NCI-H226 (cell line): ENCODE results near the gene C19orf33.
A peak's percentile ranks its signal among the peaks of the same experiment; 100 is the strongest.

ENCODE experiments used
- DNase-seq: peaks from one replicate; pipeline ENCODE4 v3.0.0-alpha.2; 2015

The C19orf33 gene

DNA sequence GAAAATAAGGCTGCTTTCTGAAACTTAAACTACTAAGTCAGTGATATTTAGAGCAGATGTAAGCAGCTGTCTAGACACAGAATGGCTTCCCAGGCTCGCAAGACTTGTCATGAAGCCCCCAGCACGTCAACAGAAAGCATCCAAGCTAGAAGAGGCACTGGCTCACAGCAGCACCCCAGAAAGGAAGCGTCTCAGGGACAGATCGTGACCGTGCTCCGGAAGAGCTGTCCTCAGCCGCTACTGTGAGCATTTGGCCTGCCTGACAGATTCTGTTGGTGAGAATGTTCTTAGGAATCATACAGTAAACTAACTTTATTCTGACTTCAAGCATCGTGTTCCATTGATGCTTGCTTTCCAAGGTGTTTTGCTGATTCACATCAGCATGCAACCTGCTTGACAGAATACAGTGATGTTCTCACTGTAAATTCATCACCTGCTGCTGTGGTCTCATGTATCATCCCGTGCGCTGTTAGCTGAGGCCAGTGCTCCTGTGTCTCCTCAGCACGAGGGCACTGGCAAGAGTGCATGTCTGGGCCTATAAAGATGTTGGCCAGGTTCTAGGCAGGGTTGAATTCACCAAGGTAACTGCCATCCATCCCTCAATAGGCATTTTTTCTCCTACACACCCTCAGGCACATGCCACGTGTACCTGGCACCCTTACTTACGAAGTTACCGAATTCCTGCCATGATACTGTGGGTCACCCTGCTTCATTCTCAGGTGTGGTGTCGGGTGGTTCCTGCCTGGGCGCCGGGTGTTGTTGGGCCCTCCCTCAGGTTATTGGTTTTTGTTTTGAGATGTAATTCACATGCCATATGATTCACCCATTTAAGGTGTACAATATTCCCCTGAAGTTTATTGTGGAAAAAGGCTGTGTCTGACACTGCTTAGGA lies 23.8 kb upstream of the C19orf33 start:
- no peak for DNase-seq

DNA sequence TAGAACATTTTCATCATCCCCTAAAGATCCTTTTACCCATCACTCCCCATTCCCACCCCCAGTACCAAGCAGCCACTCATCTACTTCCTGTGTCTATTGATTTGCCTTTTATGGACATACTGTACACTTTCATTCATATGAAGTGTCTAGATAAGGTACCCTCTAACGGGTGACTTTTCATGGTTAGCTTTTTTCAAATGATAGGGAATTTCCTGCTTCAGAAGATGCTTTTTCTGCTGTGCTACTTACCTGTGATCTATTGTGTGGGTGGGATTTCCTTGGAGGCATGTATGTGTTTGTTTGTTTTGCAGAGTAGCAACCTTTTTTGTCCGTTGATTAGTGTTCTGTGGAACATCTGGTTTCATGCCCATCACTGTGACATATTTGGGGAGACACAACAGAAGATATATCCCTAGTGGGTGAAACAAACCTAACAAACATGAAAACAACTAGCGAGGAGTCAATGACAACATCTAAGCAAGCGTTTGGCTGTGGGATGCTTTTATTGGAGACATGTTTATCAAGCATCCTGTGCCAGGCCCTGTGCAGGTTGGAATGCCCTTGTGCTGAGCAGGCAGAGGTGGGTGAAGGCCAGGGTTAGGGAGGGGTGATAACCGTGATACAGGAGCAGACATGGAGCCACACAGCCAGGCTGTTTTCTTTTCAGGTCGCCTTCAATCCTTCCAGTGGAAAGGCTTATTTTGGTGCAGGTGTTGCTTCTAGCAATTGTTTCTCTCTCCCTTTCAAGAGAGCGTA lies 22.1 kb upstream of the C19orf33 start:
- DNase-seq = no peak

DNA sequence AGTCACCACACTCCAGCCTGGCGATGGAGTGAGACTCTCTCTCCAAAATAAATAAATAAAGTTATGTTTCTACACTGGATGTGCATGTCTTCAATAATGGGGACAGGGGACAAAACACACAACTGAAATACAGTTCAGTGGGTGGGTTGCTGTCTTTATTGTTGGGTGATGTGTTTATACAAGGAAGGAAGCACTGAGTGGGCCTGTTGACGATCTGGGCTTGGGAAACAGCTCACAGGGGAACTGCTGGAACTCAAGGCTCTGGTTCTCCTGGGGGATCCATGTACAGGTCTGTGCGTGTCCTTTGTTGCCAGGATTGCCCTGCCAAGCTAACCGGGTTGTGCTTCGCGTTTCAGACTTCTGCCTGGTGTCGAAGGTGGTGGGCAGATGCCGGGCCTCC lies 20.8 kb upstream of the C19orf33 start:
- no peak for DNase-seq

DNA sequence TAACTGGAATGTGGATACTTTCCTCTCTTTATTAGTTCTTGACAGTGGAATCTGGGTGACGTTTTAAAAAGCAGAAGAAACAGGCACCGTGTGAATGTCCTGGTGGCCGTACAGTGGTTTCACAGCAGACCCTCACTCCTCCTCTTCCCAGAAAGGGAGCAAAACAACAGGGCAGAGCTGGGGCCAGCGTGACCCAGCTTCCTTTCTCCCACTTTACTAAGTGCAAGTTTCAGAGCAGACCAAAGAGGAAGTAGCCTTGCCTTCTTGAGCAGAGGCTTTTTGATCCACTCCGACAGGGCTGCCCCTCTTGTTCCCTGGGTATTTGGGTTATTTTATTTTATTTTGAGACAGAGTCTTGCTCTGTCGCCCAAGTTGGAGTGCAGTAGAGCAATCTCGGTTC lies 19.6 kb upstream of the C19orf33 start:
- no peak for DNase-seq

DNA sequence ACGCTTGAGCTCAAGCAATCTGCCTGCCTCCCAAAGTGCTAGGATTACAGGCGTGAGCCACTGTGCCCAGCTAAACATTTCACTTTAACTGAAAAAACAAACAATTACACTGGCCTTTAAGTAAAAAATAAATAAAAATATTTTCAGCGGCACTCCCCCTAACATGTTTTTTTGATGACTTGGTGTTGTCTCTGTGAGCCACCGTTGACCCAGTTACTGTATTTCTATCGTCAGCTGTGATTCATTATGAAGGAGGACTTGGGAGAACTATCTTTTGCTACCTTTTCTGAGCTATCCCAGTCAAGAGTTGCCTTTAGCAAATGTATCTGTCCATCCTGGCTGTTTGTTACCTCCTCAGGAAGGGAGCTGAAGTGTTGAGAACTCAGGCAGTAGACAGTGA lies 18.5 kb upstream of the C19orf33 start:
- no peak for DNase-seq

DNA sequence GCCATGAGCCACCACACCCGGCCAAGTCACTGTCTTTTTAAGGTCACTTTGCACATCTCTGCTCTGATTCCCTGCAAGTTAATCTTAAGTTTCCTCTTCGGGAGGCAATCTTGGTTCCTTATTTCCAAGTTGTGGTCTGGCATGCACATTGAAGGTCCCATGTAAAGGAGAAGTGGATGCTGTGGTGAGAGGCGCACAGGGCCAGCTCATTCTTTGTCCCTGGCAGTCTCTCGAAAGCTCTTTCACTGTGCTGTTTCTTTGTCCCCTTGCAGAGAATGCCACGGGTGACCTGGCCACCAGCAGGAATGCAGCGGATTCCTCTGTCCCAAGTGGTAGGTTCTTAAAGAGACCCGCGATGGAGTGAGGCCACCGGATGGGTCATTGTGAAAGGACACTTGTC lies 16.4 kb upstream of the C19orf33 start:
- DNase-seq = no peak

DNA sequence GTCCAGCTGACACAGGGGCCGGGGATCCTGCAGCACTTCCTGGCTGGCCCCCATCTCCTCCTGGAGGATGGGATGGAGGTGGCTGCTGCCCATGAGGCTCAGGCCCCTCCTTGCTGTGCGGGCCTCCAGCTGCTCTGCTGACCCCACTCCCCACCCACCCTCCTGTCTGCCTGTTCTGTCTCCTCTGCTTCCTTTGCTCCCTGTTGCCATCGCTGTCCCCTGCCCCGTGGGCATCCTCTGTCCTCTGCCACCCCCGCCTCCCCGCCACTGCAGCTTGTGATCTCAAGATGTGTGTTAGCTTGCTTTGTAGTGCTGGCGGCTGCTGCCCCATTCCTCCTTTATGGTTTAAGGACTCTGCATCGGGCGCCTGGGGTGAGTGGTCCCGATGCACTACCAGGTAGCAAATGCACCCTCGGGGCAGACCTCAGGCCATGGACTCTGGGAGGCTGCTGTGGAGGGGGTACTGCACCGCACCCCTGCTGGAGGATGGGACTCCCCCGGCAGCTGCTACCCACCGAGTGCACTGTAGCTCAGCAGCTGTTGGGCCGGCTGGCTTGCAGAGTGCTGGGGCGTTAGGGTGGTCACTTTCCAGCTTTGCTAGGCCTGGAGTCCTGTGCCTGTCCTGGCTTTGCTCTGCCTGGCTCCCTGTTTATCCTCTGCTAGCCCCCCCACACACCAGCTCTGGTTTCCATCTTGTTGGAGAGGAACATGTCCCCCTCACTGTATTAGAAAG lies 15.8 kb upstream of the C19orf33 start:
- no peak for DNase-seq

DNA sequence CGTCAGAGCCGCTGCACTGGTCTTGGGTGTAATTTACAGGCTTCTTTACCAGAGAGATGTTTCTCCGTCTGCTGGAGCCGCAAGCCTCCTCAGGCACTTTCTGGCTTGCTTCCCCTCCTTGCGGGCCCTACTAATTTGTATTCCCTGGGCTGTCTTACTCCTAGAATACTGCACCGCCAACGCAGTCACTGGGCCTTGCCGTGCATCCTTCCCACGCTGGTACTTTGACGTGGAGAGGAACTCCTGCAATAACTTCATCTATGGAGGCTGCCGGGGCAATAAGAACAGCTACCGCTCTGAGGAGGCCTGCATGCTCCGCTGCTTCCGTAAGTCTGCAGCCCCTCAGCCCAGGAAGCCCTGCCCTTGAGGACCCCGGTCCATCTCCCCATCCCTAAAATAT lies 14.1 kb upstream of the C19orf33 start:
- no peak for DNase-seq

DNA sequence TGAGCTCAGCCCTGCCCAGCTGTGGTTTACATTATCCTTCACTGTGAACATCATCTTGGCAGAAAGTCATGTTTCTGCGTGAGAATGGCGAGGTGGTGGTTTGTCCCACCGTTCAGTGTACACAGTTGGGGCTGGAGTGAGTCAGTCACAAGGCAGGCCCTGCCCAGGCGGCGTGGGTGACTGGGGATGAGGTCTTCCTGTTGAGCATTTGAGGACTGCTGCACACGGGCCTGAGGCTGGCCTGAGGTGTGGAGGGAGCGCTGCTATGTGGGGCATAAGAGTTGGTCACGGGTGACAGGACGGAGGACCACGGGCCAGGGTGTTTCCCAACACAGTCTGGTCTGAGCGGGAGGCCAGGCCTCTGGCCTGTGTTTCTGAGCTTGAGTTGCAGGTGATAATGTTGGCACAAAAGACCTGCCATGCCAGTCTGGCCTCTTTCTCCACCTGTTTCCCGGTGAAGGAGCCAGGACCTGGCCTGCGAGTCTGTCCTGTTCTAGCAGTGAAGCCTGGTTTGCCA lies 13.4 kb upstream of the C19orf33 start:
- DNase-seq = peak; percentile 2

DNA sequence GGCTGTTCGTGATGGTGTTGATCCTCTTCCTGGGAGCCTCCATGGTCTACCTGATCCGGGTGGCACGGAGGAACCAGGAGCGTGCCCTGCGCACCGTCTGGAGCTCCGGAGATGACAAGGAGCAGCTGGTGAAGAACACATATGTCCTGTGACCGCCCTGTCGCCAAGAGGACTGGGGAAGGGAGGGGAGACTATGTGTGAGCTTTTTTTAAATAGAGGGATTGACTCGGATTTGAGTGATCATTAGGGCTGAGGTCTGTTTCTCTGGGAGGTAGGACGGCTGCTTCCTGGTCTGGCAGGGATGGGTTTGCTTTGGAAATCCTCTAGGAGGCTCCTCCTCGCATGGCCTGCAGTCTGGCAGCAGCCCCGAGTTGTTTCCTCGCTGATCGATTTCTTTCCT lies 12.2 kb upstream of the C19orf33 start:
- DNase-seq = no peak

DNA sequence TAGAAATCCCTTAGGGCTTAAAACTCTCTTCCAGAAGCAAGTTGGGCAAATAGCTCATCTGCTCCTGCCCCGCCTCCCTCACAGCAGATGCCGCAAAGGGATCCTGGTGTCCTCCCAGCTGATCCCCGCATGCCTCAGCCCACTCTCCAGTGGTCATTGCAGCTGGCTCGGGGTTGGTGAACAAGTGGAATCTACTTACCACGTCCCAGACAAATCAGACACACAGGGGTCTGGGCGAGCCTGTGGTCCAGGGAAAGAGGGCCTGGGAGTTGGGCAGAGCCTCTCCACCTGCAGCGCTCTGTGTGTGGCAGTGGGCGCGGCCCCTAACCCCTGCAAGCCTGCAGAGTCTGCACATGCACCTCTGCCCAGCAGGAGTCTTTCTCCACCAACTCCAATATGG lies 10.8 kb upstream of the C19orf33 start:
- DNase-seq = no peak

DNA sequence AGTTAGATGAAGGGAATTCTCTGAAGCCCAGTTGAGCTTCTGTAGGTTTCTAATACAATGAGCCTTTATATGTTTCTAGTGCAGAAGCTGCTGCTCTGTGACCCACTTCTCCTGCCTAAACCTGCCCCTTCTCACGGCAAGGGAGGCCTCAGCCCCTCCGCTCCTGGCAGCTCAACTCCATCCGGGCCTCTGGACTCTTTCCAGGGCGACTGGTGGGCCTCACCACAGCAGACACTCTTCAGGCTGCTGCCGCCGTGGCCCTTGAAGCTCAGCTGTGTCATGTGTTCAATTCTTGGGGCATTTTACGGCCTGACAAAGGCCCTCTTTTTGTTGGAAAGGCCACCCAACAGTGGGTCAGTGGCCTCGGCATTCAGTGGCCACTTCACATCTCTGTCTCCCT lies 10.0 kb upstream of the C19orf33 start:
- DNase-seq = no peak

DNA sequence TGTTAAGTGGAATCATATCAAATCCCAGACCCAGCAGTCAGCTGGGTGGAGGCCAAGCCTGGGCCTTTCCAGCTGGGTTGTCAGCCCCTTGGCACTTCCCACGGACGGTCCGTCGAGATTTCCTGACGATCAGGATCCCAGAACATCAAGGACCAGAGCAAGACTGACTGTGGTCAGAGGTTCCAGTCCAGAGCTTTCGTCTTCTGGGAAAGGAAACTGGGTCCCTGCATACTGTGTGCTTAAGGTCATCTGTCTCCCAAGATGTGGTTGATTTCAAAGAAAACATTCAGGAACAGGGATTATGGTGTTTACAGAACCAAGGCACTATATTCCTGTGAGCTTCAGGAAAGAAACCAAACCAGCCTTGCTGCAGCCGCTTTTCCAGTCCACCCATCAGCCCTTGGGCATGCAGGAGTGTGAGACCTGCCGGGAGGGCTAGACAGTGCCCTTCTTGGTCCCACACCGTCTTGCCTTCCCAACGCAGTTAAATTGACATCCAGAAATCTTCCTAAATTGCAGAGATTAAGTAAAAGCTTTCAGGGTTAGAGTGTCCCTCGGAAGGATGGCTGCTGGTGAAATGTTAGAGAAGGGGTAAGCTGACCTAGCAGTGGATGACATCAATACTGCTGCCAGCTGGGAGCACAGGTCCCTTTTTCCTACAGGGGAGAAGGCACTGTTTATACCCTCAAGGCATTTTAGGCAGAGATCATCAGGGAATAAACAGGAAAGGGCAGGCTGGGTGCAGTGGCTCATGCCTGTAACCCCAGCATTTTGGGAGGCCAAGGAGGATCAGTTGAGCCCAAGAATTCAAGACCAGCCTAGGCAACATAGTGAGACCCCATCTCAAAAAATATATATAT lies 5.0 kb upstream of the C19orf33 start:
- peak; percentile 38 for DNase-seq

DNA sequence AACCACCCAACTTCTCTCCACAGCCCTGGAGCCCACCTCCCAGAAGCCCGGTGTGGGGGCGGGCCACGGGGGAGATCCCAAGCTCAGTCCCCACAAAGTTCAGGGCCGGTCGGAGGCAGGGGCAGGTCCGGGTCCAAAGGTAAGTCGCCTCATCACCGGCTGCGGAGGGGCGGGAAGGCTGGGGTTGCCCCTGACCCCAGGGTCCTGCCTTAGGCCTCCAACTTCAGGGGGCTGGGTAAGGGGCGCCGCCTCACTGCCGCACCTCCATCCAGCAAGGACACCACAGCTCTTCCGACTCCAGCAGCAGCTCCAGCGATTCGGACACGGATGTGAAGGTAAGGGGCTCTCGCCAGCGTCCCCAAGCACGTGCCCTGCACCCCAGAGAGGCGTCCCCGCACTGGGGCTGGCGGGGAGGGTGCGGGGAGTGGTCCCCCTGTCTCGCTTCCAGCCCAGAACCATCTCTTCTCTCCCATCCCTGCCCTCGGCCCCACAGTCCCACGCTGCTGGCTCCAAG lies 358 bp downstream of the C19orf33 start:
- no peak for DNase-seq

DNA sequence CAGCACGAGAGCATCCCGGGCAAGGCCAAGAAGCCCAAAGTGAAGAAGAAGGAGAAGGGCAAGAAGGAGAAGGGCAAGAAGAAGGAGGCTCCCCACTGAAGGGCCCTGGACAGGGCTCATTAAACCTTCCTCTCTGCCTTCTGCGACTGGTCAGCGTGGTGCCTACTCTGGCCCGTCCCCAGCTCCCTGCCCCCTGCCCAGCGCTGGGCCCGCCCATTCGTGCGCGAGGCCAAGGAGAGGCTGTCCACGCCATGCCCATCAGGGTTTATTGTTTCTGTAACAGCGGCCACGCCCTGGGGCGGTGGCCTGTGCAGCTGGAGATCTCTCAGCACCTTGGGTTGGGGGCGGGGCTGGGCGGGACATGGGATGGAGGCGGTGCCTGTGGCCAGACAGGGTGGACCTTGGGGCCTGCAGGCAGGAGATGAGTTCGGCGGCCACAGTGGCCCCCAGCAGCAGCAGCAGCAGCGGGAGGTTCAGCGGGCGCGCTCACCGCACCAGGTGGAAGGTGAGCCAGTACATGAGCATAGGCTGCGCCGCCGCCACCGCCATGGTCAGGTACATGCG lies 897 bp downstream of the C19orf33 start:
- peak; percentile 98 for DNase-seq

DNA sequence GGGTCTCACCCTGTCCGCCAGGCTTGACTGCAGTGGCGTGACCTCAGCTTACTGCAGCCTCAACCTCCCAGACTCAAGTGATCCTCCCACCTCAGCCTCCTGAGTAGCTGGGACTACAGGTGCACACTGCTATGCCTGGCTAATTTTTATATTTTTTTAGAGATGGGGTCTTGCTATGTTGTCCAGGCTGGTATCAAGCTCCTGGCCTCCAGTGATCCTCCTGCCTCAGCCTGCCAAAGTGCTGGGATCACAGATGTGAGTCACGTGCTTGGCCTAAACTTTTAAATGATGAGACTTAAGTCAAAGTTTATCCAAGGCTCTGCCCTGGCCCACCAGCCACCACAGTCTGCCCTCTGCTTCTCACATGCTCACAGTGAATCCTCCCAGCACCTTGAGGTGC lies 2.2 kb downstream of the C19orf33 start:
- no peak for DNase-seq

DNA sequence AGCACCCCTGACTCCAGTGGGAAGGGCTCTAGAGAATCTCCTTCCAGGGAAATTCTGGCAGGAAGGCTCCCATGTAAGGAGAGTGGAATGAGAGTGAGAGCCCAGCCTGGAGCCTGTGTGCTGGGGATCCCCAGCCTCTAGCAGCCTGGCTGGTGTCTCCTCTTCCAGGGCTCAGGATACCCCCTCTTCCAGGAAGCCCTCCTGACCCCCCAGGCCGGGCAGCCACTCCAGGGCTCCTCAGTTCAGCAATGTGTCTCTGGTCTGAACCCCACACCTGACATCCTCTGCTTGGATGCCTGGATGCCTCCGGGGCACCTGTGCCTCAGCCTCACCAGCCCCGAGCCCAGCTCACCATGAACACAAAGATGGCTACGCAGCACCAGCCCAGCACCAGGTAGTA lies 3.0 kb downstream of the C19orf33 start:
- DNase-seq = no peak

DNA sequence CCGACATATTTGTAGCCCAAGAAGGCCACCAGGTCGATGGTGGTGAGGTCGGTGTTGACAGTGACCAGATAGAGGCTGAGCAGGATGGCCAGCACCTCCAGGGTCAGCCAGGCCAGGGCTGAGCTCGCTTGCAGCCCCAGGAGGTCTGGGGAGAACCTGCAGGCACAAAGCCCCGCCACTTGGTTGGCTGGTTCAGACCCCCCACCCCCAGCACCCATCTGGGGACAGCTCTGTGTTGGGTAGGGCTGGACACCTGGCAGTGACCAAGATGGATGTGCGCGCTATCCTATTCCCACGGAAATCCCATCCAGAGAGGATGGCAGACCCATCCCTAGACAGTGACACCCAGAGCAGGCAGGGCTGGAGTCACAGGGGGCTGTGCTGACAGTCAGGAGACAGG lies 3.5 kb downstream of the C19orf33 start:
- DNase-seq = no peak

DNA sequence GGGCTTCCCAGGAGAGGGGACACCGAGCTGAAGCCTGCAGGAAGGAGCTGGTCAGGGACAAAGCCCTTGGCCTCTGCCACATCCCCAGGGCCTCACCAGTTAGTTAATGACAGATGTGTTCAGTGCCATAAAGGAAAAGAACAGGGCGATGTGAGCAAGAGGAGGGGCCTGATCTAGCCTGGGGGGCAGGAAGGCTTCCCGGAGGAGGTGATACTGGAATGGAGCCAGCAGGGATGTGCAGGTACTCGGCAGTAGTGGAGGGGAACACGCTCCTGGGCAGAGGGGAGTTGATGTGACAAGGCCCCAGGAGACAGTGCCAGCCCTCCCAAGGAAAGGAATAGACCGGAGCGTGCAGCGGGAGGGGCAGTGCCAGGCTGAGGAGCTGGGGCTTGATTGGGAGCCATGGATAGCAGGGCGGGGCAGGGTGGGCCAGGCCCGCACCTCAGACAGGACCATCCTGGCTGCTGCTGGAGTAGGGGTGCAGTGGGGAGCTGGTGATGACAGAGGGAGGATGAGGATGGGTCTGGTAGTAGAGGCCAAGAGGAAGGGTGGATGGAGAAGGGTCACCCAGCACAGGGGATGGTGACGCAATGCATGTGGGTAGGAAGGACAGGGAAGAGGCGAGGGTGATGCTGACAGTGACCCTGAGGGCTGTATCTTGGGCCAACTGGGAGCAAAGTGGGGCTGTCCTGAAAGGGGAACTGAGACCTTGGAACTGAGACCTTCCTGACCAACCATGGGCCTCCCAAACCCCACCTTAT lies 4.1 kb downstream of the C19orf33 start:
- no peak for DNase-seq

DNA sequence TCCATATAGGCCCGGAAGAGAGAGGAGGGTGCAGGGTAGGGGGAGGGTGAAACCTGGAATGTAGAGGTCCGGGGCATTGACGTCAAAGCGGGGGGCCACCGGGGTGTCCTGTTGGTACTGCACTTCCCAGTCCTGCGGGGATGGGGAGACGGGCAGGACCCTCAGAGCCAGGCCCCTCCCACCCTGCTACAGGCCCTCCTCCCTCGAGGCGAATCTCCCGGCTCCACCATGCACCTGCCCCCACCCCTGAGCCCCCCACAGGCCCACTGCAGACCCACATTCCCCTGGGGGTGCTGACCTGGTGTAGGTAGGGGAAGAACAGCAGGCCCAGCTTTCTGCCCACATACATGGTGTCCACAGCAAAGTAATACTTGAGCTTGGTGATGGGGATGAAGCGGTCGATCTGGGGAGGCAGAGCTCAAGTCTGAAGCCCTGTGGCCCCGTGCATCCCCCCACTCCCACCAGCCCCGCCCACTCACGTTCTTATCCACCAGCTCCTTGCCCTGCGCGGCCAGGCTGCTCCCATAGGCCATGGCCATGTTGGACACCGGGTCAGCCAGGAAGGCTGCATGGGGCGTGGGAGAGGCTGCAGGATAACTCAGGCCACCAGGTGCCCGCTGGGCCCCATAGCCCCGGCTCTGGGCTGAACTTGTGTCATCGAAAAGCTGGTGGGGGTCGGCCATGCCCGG lies 5.0 kb downstream of the C19orf33 start:
- no peak for DNase-seq
